GM12891 (cell line): ENCODE results near the gene NDOR1.

Experiments used
- DNase-seq: peaks from one replicate; pipeline ENCODE4 v3.0.0; 2011; ENCODE audit warnings: low spot score; ENCODE audit not compliant: insufficient read length
- FAIRE-seq: peaks from 2 replicates; lab custom pipeline; 2011; peaks lifted over from hg19 to GRCh38; lab: Jason Lieb, UNC
- PAX5 ChIP-seq: IDR thresholded peaks from 2 replicates; pipeline ENCODE4 v1.6.1; 2011; ENCODE audit warnings: low read length, moderate library complexity, mild to moderate bottlenecking; ENCODE audit not compliant: insufficient read depth, severe bottlenecking
- POLR2A ChIP-seq: IDR thresholded peaks from 2 replicates; pipeline ENCODE4 v1.6.1; 2011; ENCODE audit warnings: low read depth, low read length, control low read depth
- POLR2AphosphoS5 ChIP-seq: IDR thresholded peaks from 2 replicates; pipeline ENCODE4 v1.6.1; 2011; ENCODE audit warnings: low read depth, low read length, control low read depth
- POU2F2 ChIP-seq: IDR thresholded peaks from 2 replicates; pipeline ENCODE4 v1.6.1; 2011; ENCODE audit warnings: low read depth, mild to moderate bottlenecking, control low read depth, low read length, moderate library complexity
- SPI1 ChIP-seq: IDR thresholded peaks from 2 replicates; pipeline ENCODE4 v1.6.1; 2011; ENCODE audit warnings: low read depth, low read length, control low read depth
- TAF1 ChIP-seq: IDR thresholded peaks from 2 replicates; pipeline ENCODE4 v1.6.1; 2011; ENCODE audit warnings: low read depth, low read length, control low read depth

NDOR1 gene

DNA sequence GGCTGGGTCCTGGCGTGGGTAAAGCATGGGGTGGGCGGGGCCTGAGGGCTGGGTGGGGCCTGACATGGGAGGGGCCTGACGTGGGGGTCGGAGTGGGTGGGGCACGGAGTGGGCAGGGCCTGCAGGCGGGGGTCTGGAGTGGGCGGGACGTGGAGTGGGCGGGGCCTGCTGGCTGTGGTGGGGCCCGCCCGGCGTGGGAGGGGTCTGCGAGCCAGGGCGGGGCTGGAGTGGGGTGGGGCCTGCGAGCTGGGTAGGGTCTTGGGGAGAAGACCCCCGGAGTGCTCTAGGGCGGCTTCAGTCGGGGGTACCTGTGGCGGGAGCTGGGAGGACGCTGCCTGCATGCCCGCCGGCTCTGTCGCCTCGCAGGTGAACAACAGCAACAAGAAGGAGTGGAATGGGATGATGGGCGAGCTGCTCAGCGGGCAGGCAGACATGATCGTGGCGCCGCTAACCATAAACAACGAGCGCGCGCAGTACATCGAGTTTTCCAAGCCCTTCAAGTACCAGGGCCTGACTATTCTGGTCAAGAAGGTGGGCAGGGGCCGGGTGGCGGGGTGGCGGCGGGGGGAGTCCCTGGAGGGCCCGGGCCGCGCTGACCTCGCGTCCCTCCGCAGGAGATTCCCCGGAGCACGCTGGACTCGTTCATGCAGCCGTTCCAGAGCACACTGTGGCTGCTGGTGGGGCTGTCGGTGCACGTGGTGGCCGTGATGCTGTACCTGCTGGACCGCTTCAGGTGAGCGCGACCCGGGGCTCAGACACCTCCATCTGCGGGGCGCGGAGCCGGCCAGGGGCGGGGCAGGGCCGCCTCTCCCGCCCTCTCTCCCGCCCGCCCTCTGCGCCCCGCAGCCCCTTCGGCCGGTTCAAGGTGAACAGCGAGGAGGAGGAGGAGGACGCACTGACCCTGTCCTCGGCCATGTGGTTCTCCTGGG, 43.7 kb upstream of the NDOR1 start:
- TF ChIP-seq POU2F2, result no peak
- no peak for TF ChIP-seq POLR2A
- TF ChIP-seq TAF1, result no peak
- TF ChIP-seq SPI1, result no peak
- no peak for TF ChIP-seq PAX5
- TF ChIP-seq POLR2AphosphoS5, result no peak
- DNase-seq (no peak), FAIRE-seq (no peak)

DNA sequence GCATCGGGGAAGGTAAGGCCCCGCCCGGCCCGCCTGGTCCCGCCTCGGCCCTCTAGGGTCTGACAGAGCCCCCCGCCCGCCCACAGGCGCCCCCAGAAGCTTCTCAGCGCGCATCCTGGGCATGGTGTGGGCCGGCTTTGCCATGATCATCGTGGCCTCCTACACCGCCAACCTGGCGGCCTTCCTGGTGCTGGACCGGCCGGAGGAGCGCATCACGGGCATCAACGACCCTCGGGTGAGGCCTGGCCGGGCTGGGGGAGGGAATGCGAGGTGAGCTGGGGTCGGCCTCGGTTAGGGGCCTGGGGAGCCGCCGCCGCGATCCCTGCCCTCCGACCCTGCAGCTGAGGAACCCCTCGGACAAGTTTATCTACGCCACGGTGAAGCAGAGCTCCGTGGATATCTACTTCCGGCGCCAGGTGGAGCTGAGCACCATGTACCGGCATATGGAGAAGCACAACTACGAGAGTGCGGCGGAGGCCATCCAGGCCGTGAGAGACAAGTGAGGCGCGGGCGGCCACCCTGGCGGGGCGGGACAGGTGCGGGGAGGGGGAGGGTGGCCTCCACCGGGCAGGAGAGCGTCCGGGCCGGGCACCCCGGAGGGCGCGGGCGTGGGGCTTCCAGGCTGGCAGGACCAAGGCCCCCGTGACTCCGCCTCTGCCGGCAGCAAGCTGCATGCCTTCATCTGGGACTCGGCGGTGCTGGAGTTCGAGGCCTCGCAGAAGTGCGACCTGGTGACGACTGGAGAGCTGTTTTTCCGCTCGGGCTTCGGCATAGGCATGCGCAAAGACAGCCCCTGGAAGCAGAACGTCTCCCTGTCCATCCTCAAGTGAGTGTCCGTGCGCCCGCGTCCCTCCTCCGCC, 42.8 kb upstream of the NDOR1 start:
- TF ChIP-seq POLR2AphosphoS5 (no peak), POU2F2 (no peak), SPI1 (no peak), TAF1 (no peak), PAX5 (no peak), POLR2A (no peak)
- DNase-seq (no peak), FAIRE-seq (no peak)

- DNase-seq, result no peak
- TF ChIP-seq PAX5, result no peak
- TF ChIP-seq SPI1, result no peak
- TF ChIP-seq POLR2AphosphoS5, result no peak
- no peak for TF ChIP-seq POU2F2
- no peak for TF ChIP-seq POLR2A
- FAIRE-seq, result no peak
These were observed 42.2 kb upstream of the NDOR1 start for GRCh38 chr9:137163365-137163715.

- TF ChIP-seq TAF1 (no peak), POLR2A (no peak), POLR2AphosphoS5 (no peak), PAX5 (no peak)
- no peak for DNase-seq
- no peak for FAIRE-seq
These were observed 41.7 kb upstream of the NDOR1 start for GRCh38 chr9:137163805-137164204.

GRCh38 chr9:137164370-137165249, 40.9 kb upstream of the NDOR1 start:
- FAIRE-seq (no peak), DNase-seq (no peak)
- TF ChIP-seq POLR2AphosphoS5, result no peak
- TF ChIP-seq TAF1, result no peak
- TF ChIP-seq SPI1, result no peak
- TF ChIP-seq POLR2A, result no peak
- TF ChIP-seq POU2F2, result no peak
- no peak for TF ChIP-seq PAX5

GRCh38 chr9:137165250-137165836, 40.2 kb upstream of the NDOR1 start:
- FAIRE-seq (no peak), DNase-seq (no peak)
- no peak for TF ChIP-seq POLR2A
- no peak for TF ChIP-seq TAF1
- TF ChIP-seq POLR2AphosphoS5, result no peak
- TF ChIP-seq POU2F2, result no peak
- TF ChIP-seq SPI1, result no peak

- no peak for DNase-seq
- no peak for FAIRE-seq
- TF ChIP-seq POLR2A, result no peak
- no peak for TF ChIP-seq PAX5
- TF ChIP-seq TAF1, result no peak
- TF ChIP-seq POU2F2, result no peak
- TF ChIP-seq POLR2AphosphoS5, result no peak
- TF ChIP-seq SPI1, result no peak
These were observed 38.9 kb upstream of the NDOR1 start for GRCh38 chr9:137166380-137167229.

DNA sequence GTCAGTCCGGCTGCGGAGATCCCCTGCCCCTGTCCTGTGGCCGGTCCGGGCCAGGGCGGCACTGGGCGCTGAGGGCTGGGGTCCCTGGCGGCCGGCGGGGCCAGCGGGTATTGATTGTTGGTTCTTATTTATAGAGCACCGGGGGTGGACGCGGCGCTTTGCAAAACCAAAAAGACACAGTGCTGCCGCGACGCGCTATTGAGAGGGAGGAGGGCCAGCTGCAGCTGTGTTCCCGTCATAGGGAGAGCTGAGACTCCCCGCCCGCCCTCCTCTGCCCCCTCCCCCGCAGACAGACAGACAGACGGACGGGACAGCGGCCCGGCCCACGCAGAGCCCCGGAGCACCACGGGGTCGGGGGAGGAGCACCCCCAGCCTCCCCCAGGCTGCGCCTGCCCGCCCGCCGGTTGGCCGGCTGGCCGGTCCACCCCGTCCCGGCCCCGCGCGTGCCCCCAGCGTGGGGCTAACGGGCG, 38.2 kb upstream of the NDOR1 start:
- TF ChIP-seq POU2F2 (no peak), PAX5 (no peak), SPI1 (no peak), POLR2A (no peak), POLR2AphosphoS5 (no peak), TAF1 (no peak)
- FAIRE-seq, result no peak
- no peak for DNase-seq
